ENCODE data around the gene LRIG1.
A peak's percentile ranks its signal among the peaks of the same experiment; 100 is the strongest.

DNA sequence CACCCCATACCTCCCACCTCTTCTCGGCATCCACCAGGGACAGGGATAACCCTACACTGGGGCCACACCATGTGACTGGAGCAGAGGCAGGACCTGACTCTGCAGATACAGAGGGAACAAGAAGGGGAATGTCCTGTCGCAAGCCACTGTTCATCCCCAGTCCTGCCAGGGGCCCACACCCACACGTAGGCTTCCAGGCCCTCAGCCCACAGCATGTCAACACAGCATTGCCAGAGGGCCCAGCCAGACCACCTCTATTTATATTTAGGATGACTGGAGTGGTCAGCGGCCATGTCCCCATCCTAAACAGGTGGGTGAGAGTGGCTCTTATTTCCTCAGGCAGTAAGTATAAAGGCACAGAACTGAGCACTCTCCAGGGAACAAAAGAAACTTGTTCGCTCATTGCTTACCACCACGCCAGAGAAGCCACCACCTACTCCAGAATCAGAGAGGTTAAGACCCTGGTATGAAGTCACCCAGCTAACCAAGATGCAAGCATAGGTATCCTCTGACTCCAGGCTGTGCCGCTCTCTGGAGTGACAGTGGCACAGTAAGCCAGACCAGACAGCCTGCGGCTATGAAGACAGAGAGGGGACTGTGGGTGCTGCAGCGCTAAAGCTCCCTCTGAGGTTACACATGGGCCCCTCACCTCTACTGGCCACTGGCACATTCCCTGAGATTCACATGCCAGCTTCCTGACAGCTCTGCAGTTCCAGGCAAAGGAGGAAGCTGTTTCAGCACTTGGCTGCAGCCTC, 67.9 kb downstream of the LRIG1 start:
- TF ChIP-seq GABPA (IDR thresholded peaks at IDR 0.05; ENCODE audit: borderline replicate concordance, insufficient read depth, low read length), result no peak
- no peak for TF ChIP-seq POU5F1 (IDR thresholded peaks at IDR 0.05; ENCODE audit: low read depth, low read length)
- no peak for TF ChIP-seq CTCF (IDR thresholded peaks at IDR 0.05; ENCODE audit: control extremely low read depth in 1 of 3, insufficient read depth in 1 of 3, low read depth in 1 of 3, low read length in 3 of 3)
- 0 out of 2 replicates have a peak, but pooled peaks have one; percentile 20 for TF ChIP-seq POLR2AphosphoS5 (IDR thresholded peaks at IDR 0.05; ENCODE audit: low read depth, low read length)
- no peak for TF ChIP-seq RAD21 (IDR thresholded peaks at IDR 0.05 in 1 of 2, conservative IDR thresholded peaks at IDR 0.05 in 1 of 2; ENCODE audit: low read depth in 2 of 2, low read length in 2 of 2)
- TF ChIP-seq MAFK (IDR thresholded peaks at IDR 0.05; ENCODE audit: low read depth, low read length), result no peak
- TF ChIP-seq ASH2L (IDR thresholded peaks at IDR 0.05; ENCODE audit: low read length), result no peak
- TF ChIP-seq SRF (IDR thresholded peaks at IDR 0.05; ENCODE audit: low read depth, low read length), result no peak
- TF ChIP-seq SP1 (IDR thresholded peaks at IDR 0.05; ENCODE audit: low read depth, low read length), result no peak
- no peak for TF ChIP-seq ATF3 (IDR thresholded peaks at IDR 0.05; ENCODE audit: insufficient read depth, low read depth, low read length)
- TF ChIP-seq HDAC2 (IDR thresholded peaks at IDR 0.05; ENCODE audit: borderline replicate concordance in 1 of 2, low read depth in 2 of 2, low read length in 2 of 2), result no peak
- TF ChIP-seq POLR2A (IDR thresholded peaks at IDR 0.05; ENCODE audit: control extremely low read depth in 1 of 2, low read depth in 2 of 2, low read length in 2 of 2), result no peak
- TF ChIP-seq EZH2 (IDR thresholded peaks at IDR 0.05; ENCODE audit: low read depth, low read length, severe bottlenecking), result no peak
